Measurements from ENCODE around the gene KCNK15.

KCNK15 gene

DNA sequence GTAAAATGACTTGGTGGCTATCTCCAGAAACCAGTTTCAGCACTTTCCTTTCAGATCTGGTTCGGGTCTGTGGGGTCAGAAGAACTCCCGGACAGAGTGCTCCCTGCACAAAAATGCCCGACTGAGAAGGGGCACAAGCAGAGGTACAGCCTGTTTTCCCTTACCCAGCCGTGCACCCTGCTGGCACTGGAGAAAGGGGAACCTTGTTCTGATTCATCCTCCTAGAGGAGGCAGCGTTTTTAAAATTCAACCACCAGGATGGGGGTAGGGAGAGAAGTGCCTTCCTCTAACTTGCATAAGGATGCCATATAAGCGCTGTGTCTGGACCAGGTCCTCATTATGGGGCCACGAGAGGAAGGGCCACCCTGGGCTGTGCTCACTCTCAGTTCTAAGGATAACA is 47.1 kb downstream of the KCNK15 start:
- DNase-seq, result no peak

DNA sequence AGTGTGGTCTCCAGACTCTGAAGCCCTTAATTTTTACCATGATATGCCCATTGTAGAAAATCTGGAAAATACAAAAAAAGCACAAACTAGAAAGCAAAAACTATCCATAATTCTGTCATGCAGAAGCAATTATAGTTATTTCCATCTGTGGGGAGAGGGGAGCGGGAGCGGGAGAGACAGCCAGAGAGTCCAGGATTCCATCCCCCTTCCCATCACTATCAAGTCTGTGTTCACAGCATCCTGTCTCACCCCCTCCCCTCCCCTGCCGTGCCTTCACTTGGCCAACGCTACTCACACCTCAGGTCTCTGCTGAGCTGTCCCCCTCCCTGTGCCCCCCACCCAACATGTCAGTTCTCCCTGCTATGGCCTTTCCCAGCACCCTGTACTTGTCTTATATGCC is 50.2 kb downstream of the KCNK15 start:
- no peak for DNase-seq

- DNase-seq, result no peak
Measured at GRCh38 chr20:44796311-44796710, 50.6 kb downstream of the KCNK15 start.

DNA sequence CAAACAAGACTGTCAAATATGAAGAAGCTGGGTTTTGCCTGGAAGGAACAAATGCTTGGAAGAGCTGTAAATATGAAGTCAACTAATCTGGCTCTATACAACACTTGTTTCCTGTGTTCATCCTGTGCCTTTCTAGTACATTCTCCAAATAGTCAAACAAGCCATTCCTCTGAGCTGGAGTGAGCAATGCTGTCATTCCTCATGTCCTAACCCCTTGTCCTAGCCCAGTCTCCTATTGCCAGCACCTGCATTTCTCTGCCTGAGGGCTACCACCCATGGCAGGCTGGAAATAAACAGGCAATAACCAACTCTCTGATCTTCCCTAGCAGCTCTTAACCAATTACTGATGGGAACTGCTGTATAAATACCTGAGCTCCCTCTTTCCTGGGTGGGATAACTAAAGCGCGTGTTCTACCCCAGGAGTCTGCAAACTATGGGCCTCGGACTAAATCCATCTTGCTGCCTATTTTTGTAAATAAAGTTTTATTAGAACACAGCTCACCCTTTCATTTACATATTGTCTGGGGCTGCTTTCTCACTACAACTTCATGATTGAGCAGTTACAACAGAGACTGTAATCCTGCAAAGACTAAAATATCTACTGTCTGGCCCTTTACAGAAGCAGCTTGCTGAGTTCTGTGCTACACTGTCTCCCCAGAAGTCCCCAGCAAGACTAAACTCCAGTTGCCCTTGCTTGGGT is 51.2 kb downstream of the KCNK15 start:
- DNase-seq, result no peak

- no peak for DNase-seq
Measured at GRCh38 chr20:44799691-44800090, 54.0 kb downstream of the KCNK15 start.

DNA sequence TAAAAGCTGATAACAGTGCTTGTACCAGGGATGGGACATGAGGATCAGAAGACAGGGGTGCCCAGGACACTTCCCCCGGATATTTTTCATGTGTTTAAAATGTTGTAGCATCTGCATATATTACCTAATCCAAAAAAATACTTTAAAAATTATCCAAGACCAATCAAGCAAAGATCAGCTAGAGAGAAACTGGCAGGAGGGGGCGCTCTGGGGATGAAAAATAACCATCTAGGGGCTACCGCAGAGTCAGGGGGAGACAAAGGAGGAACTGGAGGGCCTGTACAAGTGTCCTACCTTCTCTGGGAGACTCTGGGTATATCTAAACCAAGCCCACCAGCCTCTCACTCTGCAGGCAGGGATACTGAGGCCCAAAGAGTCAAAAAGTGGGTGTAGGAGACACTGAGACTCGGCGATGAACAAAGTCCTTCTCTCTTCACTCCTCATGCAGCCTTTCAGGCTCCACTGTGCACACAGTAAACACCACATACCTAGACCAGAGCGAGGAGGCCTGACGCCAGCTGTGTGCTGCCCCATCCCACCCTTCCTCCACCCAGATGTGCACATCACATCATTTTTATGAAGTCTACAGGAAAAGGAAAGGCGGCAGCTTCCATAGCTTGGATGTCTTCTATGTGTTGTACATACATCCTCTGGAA is 54.9 kb downstream of the KCNK15 start:
- no peak for DNase-seq
